NCI-H2029 (cell line): ENCODE measurements around the gene TMEM134.
A peak's percentile ranks its signal among the peaks of the same experiment; 100 is the strongest.
"Not testable (repeated sequence)": the region's sequence is repeated elsewhere in the genome, so short reads cannot be mapped to it uniquely, and the experiment has no call there.

Experiments
- DNase-seq: peaks from one replicate; lab custom pipeline; 2025; lab: John Stamatoyannopoulos, UW

Gene TMEM134

GRCh38 chr11:67485873-67486361 is 16.9 kb upstream of the TMEM134 start:
- peak; percentile 8 for DNase-seq

GRCh38 chr11:67484847-67485311 is 15.8 kb upstream of the TMEM134 start:
- DNase-seq, result no peak

DNA sequence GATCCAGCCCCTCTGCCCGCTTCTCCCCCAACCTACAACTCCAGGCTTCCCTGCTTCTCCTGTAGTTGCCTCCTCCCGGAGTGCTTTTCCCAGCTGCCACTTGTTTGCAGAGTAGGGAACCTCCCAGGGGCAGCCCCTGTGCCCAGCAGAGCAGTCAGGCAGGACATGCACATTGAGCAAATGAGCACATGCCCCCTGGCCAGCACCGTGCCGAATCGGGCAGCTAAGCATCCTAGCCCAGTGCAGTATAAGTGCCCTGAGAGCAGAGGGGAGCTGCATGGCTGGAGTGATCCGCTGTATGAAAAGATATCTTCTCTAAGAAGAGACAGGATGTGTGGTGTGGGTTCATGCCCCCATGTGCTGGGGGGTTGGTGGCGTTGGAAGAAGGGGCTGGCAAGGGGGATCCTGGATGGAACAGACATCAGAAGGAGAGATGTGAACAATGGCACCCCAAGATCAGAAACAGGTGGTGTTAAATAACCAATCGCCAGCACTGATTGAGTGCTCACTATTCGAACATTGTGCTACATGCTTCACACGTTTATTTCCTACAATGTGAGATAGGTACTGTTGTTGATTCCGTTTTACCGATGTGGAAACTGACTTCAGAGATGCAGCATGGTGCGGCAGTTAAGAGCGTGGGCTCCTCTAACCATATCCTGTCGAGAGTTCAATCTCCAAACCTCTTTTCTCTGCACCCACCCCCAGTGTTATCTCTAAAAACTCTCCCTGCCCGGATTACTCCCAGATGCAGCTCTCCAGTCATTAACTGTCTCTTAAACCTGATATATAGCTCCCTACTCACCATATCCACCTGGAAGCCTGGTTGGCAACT is 15.0 kb upstream of the TMEM134 start:
- DNase-seq, result no peak

GRCh38 chr11:67482827-67483798 is 14.1 kb upstream of the TMEM134 start, which contains the start of gene AIP:
TSS of gene AIP (plus strand) at chr11:67483026. CDS start at chr11:67483159, 133 bp downstream.
- peak; percentile 98 for DNase-seq

GRCh38 chr11:67482275-67482826 is 13.3 kb upstream of the TMEM134 start:
- DNase-seq, result no peak

GRCh38 chr11:67477344-67478050 is 8.4 kb upstream of the TMEM134 start:
- DNase-seq, result not testable (repeated sequence)

GRCh38 chr11:67476692-67477091 is 7.6 kb upstream of the TMEM134 start:
- not testable (repeated sequence) for DNase-seq

DNA sequence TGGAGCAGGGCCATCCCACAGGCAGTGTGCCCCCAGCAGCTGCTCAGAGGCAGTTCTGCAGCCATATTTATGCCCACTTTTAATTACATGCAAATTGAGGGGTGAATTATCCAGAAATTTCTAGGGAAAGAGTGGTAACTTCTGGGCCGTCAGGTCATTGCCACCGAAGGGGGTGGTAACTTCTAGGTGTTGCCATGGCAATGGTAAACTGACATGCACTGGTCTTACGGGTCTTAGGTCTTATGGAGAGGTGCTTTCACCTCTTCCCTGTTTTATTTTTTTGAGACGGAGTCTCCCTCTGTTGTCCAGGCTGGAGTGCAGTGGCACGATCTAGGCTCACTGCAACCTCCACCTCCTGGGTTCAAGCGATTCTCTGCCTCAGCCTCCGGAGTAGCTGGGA is 3.8 kb upstream of the TMEM134 start:
- no peak for DNase-seq

DNA sequence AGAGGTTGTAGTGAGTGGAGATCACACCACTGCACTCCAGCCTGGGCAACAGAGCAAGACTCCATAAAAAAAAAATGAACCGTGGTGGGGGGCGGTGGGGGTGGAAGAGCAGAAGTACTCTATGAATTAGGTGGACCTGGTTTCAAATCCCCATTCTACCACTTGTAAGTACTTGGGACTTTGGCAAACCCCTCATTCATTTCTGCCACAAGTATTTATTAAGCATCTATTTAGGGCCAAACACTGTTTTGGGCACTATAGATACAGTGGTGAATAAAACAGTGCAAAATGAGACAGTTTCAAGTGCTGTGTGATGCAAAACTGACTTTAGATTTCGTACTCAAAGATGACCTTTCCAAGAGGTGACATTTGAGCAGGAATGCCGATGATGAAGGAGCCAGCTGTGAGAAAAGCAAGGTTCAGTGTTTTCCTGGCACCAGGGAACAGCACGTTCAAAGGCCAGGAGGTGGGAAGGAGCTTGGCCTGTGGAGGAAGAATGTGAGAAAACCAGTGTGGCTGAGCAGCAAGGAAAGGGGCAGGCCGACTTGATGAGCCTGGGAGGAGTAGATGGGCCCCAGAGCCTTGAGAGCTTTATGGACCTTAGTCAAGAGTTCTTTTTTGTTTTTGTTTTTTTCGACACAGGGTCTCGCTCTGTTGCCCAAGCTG is 1.4 kb upstream of the TMEM134 start:
- no peak for DNase-seq

DNA sequence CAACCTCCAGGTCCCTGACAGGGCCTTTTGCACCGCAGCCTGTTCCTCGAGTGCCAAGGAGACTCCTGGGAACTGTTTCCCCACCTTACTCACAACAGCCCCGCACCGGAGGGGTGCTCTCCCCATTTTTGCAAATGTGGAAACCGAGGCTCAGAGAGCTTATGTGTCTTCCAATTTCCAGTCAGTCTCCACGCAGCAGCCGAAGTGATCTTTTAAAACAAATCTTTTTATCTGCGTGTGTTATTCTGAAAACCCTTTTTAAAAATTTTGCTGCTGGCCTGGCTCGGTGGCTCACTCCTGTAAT is 409 bp upstream of the TMEM134 start:
- DNase-seq, result no peak

- no peak for DNase-seq
These were observed 644 bp downstream of the TMEM134 start for GRCh38 chr11:67468456-67468758.

- peak; percentile 8 for DNase-seq
These were observed 995 bp downstream of the TMEM134 start for GRCh38 chr11:67468056-67468455.

- no peak for DNase-seq
These were observed 1.9 kb downstream of the TMEM134 start for GRCh38 chr11:67466962-67467771.

- DNase-seq, result peak; percentile 11
These were observed 2.7 kb downstream of the TMEM134 start for GRCh38 chr11:67466367-67466766.

- not testable (repeated sequence) for DNase-seq
These were observed 3.5 kb downstream of the TMEM134 start for GRCh38 chr11:67465530-67465929.

GRCh38 chr11:67465189-67465510 is 3.9 kb downstream of the TMEM134 start:
- no peak for DNase-seq

DNA sequence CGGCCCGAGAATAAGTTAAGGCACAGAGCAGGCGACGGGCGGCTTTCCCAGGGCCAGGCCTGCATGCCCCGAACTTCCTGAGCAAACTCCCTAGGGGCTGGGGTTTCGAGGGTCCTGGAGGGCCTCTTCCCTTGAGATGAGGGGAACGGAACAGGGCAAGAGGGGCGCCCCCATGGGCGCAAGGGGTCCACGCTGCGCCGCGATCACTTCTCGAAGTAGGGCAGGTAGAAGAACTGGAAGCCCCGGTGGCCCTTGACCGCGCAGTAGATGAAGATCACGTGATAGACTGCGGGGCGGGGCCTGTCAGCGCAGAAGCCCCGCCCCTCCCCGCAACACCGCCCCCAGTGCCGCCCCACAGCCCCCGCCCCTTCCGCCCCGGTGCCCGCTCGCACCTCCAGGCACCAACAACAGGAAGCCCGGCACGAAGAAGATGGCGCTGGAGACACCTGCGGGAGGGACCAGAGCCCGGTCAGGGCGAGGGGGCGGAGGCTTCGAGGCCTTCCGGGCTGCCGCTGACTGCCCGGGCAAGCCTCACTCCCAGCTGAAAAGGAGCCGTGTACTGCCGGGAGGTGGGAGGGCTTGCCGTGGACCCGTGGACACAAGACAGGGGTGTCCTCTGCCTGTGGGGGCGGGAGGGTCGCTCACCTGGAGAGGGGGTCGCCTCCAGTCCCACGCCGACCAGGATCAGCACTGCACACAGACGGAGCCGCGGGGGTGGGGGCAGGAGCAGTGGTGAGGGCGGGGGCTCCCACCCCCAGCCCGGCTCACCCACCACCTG is 4.5 kb downstream of the TMEM134 start:
- peak; percentile 88 for DNase-seq

DNA sequence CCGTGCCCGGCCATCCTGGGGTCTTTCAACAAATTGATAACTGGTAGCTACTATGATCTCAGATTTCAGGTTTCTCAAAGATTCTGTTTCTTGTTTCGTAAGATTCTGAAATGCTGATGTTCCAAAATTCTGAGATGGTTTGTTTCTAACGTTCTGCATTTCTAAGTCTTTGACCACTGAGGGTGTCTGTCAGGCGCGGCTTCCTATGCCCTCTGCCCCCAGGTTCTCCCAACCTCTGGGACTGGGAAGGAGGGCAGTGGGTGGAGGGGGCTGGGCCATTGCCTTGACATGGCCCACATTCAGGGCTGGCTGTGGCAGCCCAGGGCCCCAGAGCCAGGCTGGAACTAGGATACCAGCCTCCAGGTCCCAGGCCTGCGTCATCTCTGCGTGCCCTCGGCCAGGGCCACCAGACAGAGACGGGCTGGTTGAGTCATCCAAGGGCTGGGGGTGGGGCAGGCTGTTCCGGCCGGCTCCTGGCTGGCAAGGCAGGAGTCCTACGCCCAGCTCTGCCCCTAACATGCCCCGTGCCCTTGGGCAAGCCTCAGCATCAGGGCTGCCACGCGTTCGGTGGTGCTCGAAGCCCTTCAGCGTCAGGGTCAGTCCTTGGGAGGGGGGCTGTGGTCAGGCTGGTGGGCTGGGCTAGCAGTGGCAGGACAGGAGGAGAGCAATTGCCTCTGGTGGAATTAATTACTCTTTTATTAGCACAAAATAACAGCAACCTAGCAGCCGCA is 5.2 kb downstream of the TMEM134 start:
- DNase-seq, result no peak

DNA sequence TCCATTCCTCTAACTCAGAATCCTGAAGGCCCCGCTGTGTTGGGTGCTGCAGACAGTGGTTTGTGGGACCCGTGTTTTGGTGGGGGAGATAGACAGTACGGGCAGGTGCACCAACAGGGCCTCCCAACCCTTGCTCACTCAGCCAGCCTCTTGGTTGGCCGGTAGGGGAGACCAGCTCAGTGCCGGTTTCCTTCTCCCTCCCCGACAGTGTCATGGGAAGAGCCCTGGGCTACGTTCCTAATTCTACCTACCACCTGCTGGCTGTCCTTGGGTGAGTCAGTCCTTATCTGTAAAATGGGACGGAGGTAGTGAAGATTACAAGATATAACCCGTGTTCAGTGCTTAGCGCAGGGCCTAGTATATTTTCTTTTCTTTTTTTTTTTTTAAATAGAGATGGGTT is 5.9 kb downstream of the TMEM134 start:
- DNase-seq, result no peak
